NCI-H345 treated with DMSO at 0.1 percent for 48 hours (cell line): ENCODE results near the gene PCDHA1.
"Not testable (repeated sequence)": the region's sequence is repeated elsewhere in the genome, so short reads cannot be mapped to it uniquely, and the experiment has no call there.

Source experiments
- DNase-seq: peaks from one replicate; lab custom pipeline; 2025; ENCODE audit not compliant: unreplicated experiment; lab: John Stamatoyannopoulos, UW

The PCDHA1 gene

GRCh38 chr5:140849831-140850634 lies 64.1 kb downstream of the PCDHA1 start:
- not testable (repeated sequence) for DNase-seq

DNA sequence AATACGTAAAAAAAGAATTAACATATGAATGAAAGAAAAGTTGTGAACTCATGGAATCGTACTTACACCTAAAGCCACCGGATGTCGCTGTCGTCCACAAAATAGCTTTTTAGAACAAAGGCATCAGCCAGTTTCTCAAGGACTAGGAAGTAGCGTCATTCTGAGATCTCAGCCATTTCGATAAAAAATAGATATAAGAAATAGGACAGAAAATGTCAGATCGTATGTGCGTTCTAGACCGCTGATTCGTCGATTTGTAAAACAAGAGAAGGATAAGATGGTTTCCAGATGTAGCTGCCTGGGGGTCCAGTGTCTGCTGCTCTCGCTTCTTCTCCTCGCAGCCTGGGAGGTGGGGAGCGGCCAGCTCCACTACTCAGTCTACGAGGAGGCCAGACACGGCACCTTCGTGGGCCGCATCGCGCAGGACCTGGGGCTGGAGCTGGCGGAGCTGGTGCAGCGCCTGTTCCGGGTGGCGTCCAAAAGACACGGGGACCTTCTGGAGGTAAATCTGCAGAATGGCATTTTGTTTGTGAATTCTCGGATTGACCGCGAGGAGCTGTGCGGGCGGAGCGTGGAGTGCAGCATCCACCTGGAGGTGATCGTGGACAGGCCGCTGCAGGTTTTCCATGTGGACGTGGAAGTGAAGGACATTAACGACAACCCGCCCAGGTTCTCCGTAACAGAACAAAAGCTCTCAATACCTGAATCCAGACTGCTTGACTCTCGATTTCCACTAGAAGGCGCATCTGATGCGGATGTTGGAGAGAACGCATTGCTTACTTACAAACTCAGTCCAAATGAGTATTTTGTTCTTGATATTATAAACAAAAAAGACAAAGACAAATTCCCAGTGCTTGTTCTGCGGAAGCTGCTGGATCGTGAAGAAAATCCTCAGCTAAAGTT lies 70.1 kb downstream of the PCDHA1 start, which contains the start of gene PCDHA10:
PCDHA10 (plus strand) TSS at position 126 of the 903 bp plus-strand sequence; CDS start at position 278, 152 bp downstream.
- no peak for DNase-seq

GRCh38 chr5:140857177-140857986 lies 71.4 kb downstream of the PCDHA1 start:
- no peak for DNase-seq

DNA sequence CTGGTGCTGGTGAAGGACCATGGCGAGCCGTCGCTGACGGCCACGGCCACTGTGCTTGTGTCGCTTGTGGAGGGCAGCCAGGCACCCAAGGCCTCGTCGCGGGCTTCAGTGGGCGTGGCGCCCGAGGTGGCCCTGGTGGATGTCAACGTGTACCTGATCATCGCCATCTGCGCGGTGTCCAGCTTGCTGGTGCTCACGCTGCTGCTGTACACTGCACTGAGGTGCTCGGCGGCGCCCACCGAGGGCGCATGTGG lies 72.0 kb downstream of the PCDHA1 start:
- no peak for DNase-seq

DNA sequence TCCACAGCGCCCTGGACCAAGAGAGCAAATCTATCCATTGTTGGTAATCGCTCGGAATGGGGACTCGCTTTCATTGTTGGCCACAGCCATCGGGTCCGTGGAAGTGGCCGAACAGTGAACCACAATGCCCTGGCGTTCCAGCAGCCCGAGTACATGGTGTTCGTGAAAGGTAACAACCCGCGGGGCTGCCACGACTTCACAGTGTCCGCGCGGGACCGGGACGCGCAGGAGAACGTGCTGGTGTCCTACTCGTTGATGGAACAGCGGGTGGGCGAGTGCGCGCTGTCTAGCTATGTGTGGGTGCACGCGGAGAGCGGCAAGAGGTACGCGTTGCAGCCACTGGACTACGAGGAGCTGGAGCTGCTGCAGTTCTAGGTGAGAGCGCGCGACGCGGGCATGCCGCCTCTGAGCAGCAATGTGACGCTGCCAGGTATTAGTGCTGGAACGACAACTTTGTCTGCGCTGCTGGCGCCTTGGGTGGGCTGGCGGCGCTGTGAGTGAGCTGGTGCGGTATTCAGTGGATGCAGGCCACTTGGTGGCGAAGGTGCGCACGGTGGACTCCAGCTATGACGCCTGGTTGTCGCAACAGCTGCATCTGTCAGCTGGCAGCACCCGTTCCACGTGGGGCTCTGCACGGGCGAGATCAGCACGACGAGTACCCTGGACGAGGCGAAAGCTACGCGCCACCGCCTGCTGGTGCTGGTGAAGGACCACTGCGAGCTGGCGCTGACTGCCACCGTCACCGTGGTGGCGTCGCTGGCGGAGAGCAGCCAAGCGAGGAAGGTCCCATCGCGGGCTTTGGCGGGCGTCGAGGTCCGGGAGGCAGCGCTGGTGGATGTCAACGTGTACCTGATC lies 76.7 kb downstream of the PCDHA1 start:
- no peak for DNase-seq

DNA sequence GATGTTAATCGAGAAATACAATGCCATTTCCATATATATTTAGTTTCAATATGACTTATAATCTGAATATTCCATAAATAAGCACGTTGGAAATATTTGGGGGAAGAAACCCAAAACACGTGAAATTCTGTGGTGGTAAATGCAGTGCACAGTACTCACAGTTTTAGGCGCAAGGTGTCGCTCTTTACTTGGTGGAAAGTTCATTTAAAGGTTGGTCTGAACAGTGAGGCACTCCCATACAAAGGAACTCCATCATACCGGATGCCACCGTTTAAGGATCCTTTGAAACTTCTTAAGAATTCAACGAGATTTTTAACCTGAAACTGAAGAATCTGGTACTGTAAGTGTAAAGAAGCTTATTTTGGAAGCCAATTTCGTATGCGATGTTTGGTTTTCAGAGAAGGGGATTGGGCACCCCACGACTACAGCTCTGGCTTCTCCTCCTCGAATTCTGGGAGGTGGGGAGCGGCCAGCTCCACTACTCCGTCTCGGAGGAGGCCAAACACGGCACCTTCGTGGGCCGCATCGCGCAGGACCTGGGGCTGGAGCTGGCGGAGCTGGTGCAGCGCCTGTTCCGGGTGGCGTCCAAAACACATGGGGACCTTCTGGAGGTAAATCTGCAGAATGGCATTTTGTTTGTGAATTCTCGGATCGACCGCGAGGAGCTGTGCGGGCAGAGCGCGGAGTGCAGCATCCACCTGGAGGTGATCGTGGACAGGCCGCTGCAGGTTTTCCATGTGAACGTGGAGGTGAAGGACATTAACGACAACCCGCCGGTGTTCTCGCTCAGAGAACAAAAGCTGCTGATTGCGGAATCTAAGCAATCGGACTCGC lies 83.0 kb downstream of the PCDHA1 start, which contains the start of gene PCDHA11:
PCDHA11 (plus strand) TSS at position 237 of the 834 bp plus-strand sequence; CDS start at position 384, 147 bp downstream.
- DNase-seq: no peak

- DNase-seq: no peak
Measured at GRCh38 chr5:140869555-140869886, 83.6 kb downstream of the PCDHA1 start.

- no peak for DNase-seq
Measured at GRCh38 chr5:140870221-140871201, 84.6 kb downstream of the PCDHA1 start.

DNA sequence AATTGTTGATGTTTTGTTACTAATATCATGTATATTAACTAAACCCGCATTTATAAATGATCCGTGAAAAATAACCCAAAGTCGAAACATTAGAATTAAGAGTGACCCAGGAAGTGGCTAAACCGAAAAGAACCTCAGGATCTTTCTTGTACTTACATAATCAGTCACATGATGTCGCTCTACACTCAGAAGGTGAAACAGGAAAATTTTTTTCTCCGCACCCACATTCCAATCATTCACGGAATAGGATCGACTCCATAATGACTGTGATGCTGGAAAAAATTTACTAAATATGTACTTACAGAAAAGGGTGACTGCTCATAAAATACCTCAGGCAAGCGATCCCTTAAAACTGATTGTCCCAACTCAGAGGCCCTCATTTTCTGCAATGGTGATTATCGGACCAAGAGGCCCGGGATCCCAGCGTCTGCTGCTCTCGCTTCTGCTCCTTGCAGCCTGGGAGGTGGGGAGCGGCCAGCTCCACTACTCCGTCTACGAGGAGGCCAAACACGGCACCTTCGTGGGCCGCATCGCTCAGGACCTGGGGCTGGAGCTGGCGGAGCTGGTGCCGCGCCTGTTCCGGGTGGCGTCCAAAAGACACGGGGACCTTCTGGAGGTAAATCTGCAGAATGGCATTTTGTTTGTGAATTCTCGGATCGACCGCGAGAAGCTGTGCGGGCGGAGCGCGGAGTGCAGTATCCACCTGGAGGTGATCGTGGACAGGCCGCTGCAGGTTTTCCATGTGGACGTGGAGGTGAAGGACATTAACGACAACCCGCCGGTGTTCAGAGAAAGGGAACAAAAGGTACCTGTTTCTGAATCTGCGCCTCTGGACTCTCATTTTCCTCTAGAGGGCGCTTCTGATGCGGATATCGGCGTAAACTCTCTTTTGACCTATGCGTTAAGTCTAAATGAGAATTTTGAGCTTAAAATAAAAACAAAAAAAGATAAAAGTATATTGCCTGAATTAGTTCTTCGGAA lies 89.4 kb downstream of the PCDHA1 start, which contains the start of gene PCDHA12:
PCDHA12 (plus strand) TSS at position 224 of the 981 bp plus-strand sequence; CDS start at position 389, 165 bp downstream.
- no peak for DNase-seq

GRCh38 chr5:140876541-140877261 lies 90.8 kb downstream of the PCDHA1 start:
- not testable (repeated sequence) for DNase-seq

- DNase-seq: no peak
Measured at GRCh38 chr5:140877262-140877581, 91.3 kb downstream of the PCDHA1 start.

- no peak for DNase-seq
Measured at GRCh38 chr5:140881889-140882590, 96.1 kb downstream of the PCDHA1 start, which contains the start of gene PCDHA13. PCDHA13 (plus strand) TSS chr5:140882124; CDS start chr5:140882269, 145 bp downstream.

DNA sequence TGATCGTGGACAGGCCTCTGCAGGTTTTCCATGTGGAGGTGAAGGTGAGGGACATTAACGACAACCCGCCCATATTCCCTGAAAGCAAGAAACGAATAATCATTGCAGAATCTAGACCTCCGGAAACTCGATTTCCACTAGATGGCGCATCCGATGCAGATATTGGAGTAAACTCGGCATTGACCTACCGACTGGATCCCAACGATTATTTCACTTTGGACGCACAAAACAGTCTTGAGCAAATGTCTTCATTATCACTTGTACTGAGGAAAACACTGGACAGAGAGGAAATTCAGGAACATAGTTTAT lies 96.6 kb downstream of the PCDHA1 start:
- no peak for DNase-seq

GRCh38 chr5:140883373-140883772 lies 97.4 kb downstream of the PCDHA1 start:
- DNase-seq: no peak

- no peak for DNase-seq
Measured at GRCh38 chr5:140883927-140884697, 98.2 kb downstream of the PCDHA1 start.
